H9 (cell line): ENCODE measurements around the gene TBC1D5. TPM values are rescaled to one million over a fixed set of nuclear protein-coding genes. Genes with fewer than 3 reads are reported as not detected.
"Not testable (repeated sequence)": the region's sequence is repeated elsewhere in the genome, so short reads cannot be mapped to it uniquely, and the experiment has no call there.

ENCODE experiments used
- DNase-seq: peaks from one replicate; pipeline ENCODE4 v3.0.0-alpha.2; 2017
- H2AFZ ChIP-seq: one replicate; pipeline ENCODE4 v1.6.1; 2013; ENCODE audit warnings: mild to moderate bottlenecking, low read length, control low read depth, moderate library complexity
- H2AK5ac ChIP-seq: 2 replicates; pipeline ENCODE4 v1.6.1; 2013; ENCODE audit warnings: low read length, control low read depth, mixed read lengths; ENCODE audit not compliant: insufficient read length
- H2BK120ac ChIP-seq: one replicate; pipeline ENCODE4 v1.6.1; 2013; ENCODE audit warnings: low read depth, mild to moderate bottlenecking, low read length, control low read depth, inconsistent platforms; ENCODE audit not compliant: poor library complexity, severe bottlenecking
- H2BK12ac ChIP-seq: 2 replicates; pipeline ENCODE4 v1.6.1; 2013; ENCODE audit warnings: low read length, control low read depth, mixed read lengths, low read depth; ENCODE audit not compliant: insufficient read length
- H2BK15ac ChIP-seq: 2 replicates; pipeline ENCODE4 v1.6.1; 2013; ENCODE audit warnings: low read depth, low read length, control low read depth
- H2BK20ac ChIP-seq: one replicate; pipeline ENCODE4 v1.6.1; 2013; ENCODE audit warnings: low read depth, mild to moderate bottlenecking, low read length, control low read depth, inconsistent platforms; ENCODE audit not compliant: poor library complexity, severe bottlenecking
- H2BK5ac ChIP-seq: 2 replicates; pipeline ENCODE4 v1.6.1; 2013; ENCODE audit warnings: low read length, control low read depth, mixed read lengths; ENCODE audit not compliant: insufficient read length
- H3K14ac ChIP-seq: 2 replicates; pipeline ENCODE4 v1.6.1; 2013; ENCODE audit warnings: low read length, control low read depth; ENCODE audit not compliant: insufficient read depth
- H3K18ac ChIP-seq: 2 replicates; pipeline ENCODE4 v1.6.1; 2013; ENCODE audit warnings: low read depth, mild to moderate bottlenecking, mixed read lengths, low read length, control low read depth; ENCODE audit not compliant: insufficient read length
- H3K23ac ChIP-seq: 2 replicates; pipeline ENCODE4 v1.6.1; 2013; ENCODE audit warnings: low read length, control low read depth, mixed read lengths, low read depth; ENCODE audit not compliant: insufficient read length
- H3K23me2 ChIP-seq: 2 replicates; pipeline ENCODE4 v1.6.1; 2013; ENCODE audit warnings: low read depth, mild to moderate bottlenecking, mixed read lengths, low read length, control low read depth; ENCODE audit not compliant: insufficient read length, poor library complexity, severe bottlenecking
- H3K27ac ChIP-seq: 2 replicates; pipeline ENCODE4 v1.5.1; 2013; ENCODE audit warnings: low read length, control low read depth, mixed read lengths, low read depth; ENCODE audit not compliant: insufficient read length
- H3K27me3 ChIP-seq: 2 replicates; pipeline ENCODE4 v1.6.1; 2013; ENCODE audit warnings: low read length, control low read depth, inconsistent platforms; ENCODE audit not compliant: insufficient read depth
- H3K4ac ChIP-seq: 2 replicates; pipeline ENCODE4 v1.6.1; 2013; ENCODE audit warnings: low read depth, mild to moderate bottlenecking, control low read depth, inconsistent platforms, low read length, moderate library complexity
- H3K4me1 ChIP-seq: 2 replicates; pipeline ENCODE4 v1.6.1; 2013; ENCODE audit warnings: low read length, control low read depth, inconsistent platforms; ENCODE audit not compliant: insufficient read depth
- H3K4me2 ChIP-seq: 2 replicates; pipeline ENCODE4 v1.6.1; 2013; ENCODE audit warnings: low read length, control low read depth, mixed read lengths; ENCODE audit not compliant: insufficient read length, insufficient read depth
- H3K56ac ChIP-seq: 2 replicates; pipeline ENCODE4 v1.6.1; 2013; ENCODE audit warnings: low read depth, mild to moderate bottlenecking, mixed read lengths, low read length, control low read depth; ENCODE audit not compliant: insufficient read length
- H3K79me1 ChIP-seq: 2 replicates; pipeline ENCODE4 v1.6.1; 2013; ENCODE audit warnings: low read depth, mild to moderate bottlenecking, moderate library complexity, low read length, control low read depth, inconsistent platforms; ENCODE audit not compliant: insufficient read depth, poor library complexity, severe bottlenecking
- H3K79me2 ChIP-seq: 2 replicates; pipeline ENCODE4 v1.6.1; 2013; ENCODE audit warnings: low read length, control low read depth, inconsistent platforms; ENCODE audit not compliant: insufficient read depth
- H3K9ac ChIP-seq: 2 replicates; pipeline ENCODE4 v1.6.1; 2013; ENCODE audit warnings: low read length, control low read depth, mixed read lengths; ENCODE audit not compliant: insufficient read length; ENCODE audit errors: extremely low read depth
- H3K9me3 ChIP-seq: one replicate; pipeline ENCODE4 v1.6.1; 2013; ENCODE audit warnings: low read depth, low read length, inconsistent platforms; ENCODE audit not compliant: control insufficient read depth
- H3T11ph ChIP-seq: one replicate; pipeline ENCODE4 v1.6.1; 2013; ENCODE audit warnings: mild to moderate bottlenecking, low read length, control low read depth, inconsistent platforms
- H4K20me1 ChIP-seq: one replicate; pipeline ENCODE4 v1.6.1; 2013; ENCODE audit not compliant: control insufficient read depth, insufficient read length, insufficient read depth
- H4K5ac ChIP-seq: 2 replicates; pipeline ENCODE4 v1.6.1; 2013; ENCODE audit warnings: low read depth, mild to moderate bottlenecking, mixed read lengths, low read length, control low read depth; ENCODE audit not compliant: insufficient read length
- H4K8ac ChIP-seq: replicated peaks from 2 replicates; pipeline ENCODE4 v1.6.1; 2013; ENCODE audit warnings: low read length, control low read depth, mixed read lengths, low read depth; ENCODE audit not compliant: insufficient read length
- H4K91ac ChIP-seq: 2 replicates; pipeline ENCODE4 v1.6.1; 2013; ENCODE audit warnings: low read depth, mild to moderate bottlenecking, moderate library complexity, mixed read lengths, low read length, control low read depth; ENCODE audit not compliant: insufficient read length
- H3K27ac Mint-ChIP-seq, 3 experiments: 2 replicates in 2 of 3; 3 replicates in 1 of 3; pipeline ENCODE4 v1.8.0; 2020 to 2021; ENCODE audit warnings: mixed read lengths in 3 of 3, mild to moderate bottlenecking in 1 of 3, moderate library complexity in 1 of 3
- H3K27me3 Mint-ChIP-seq: 2 replicates; pipeline ENCODE4 v1.8.0; 2021; ENCODE audit warnings: low read depth, mild to moderate bottlenecking, moderate library complexity, mixed read lengths
- H3K36me3 Mint-ChIP-seq, 3 experiments: 2 replicates in 2 of 3; 3 replicates in 1 of 3; pipeline ENCODE4 v1.8.0; 2020 to 2021; ENCODE audit warnings: low read depth in 3 of 3, mixed read lengths in 3 of 3; ENCODE audit not compliant: insufficient read depth in 1 of 3
- H3K4me1 Mint-ChIP-seq, 2 experiments: 2 replicates each; pipeline ENCODE4 v1.8.0; 2020; ENCODE audit warnings: mixed read lengths in 2 of 2
- H3K4me3 Mint-ChIP-seq, 2 experiments: 2 replicates in 1 of 2; 3 replicates in 1 of 2; pipeline ENCODE4 v1.8.0; 2020 to 2021; ENCODE audit warnings: mild to moderate bottlenecking in 2 of 2, mixed read lengths in 2 of 2, moderate library complexity in 1 of 2
- H3K9me3 Mint-ChIP-seq, 2 experiments: 2 replicates in 1 of 2; 3 replicates in 1 of 2; pipeline ENCODE4 v1.8.0; 2020; ENCODE audit warnings: mild to moderate bottlenecking in 2 of 2, mixed read lengths in 2 of 2, moderate library complexity in 1 of 2
- CTCF ChIP-seq: fragments of 200-600 bp; sonication (generic); conservative IDR thresholded peaks from 3 replicates; pipeline ENCODE4 v1.8.0; 2021; ENCODE audit warnings: antibody characterized with exemption, mild to moderate bottlenecking
- WGBS: extraction: QIAGEN DNeasy Blood & Tissue Kit; methylation state at CpG from one replicate; pipeline ENCODE4 v1.1.7; 2013; ENCODE audit warnings: missing lambda C conversion rate, low lambda C conversion rate, mixed read lengths; ENCODE audit not compliant: insufficient read length; ENCODE audit errors: extremely low coverage; 5-methylcytosine and 5-hydroxymethylcytosine counted together
- total RNA-seq: library from RNA; stranded (reverse); gene quantifications from 2 replicates; pipeline ENCODE4 v1.2.1, GENCODE V29; 2021

The TBC1D5 gene
- total RNA-seq, 1 experiment from 2014 or later: 25.0 TPM

DNA sequence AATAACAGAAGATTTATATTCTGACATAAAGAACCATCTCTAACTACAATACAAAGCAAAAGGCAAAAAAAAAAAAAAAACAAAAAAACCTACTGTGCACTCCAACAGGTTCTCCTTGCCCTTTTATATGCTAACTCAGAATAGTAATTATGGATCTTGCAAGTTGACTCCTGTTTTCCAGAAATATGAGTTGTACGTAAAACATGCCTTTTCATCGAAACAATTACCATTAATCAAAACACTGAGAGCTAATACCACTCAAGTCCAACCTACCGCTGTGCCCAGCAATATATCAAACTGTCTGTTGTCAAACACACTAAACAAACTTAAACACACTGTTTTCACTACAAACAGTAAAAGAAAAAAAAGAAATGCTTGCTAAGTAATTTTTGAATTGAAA, 389.8 kb downstream of the TBC1D5 start:
- Histone ChIP-seq H2AFZ (no peak overlapping the region), H3K23ac (no peak overlapping the region), H3T11ph (no peak overlapping the region), H2BK20ac (no peak overlapping the region), H2AK5ac (no peak overlapping the region), H3K27me3 (no peaks in the 10 kb centered on the region), H2BK12ac (no peak overlapping the region), H4K5ac (no peak overlapping the region), H3K79me2 (no peaks in the 10 kb centered on the region), H3K14ac (no peak overlapping the region), H4K8ac (no peak overlapping the region), H2BK15ac (no peak overlapping the region), H3K4me2 (no peak overlapping the region), H3K9me3 (no peaks in the 10 kb centered on the region), H4K91ac (no peak overlapping the region), H2BK5ac (no peak overlapping the region), H3K9ac (no peak overlapping the region), H3K23me2 (no peaks in the 10 kb centered on the region), H4K20me1 (no peaks in the 10 kb centered on the region), H3K18ac (no peak overlapping the region), H3K56ac (no peak overlapping the region), H3K27ac (no peak overlapping the region), H3K4ac (no peak overlapping the region), H3K79me1 (no peaks in the 10 kb centered on the region), H2BK120ac (no peak overlapping the region), H3K4me1 (0 out of 2 replicates have a peak, but pooled peaks cover 3% of the 10 kb centered on the region)
- TF ChIP-seq CTCF: no peak
- no peak overlapping the region for H3K27ac Mint-ChIP-seq
- no peak for DNase-seq
- no CpG with 5 or more reads among the region's 3 CpGs for WGBS
- no peaks in the 10 kb centered on the region for H3K36me3 Mint-ChIP-seq
- H3K4me3 Mint-ChIP-seq: no peak overlapping the region
- H3K27me3 Mint-ChIP-seq: no peaks in the 10 kb centered on the region
- H3K9me3 Mint-ChIP-seq: no peaks in the 10 kb centered on the region
- H3K4me1 Mint-ChIP-seq: peaks cover 16 to 20% of the 10 kb centered on the region in 2 experiments

GRCh38 chr3:17351193-17351592, 391.2 kb downstream of the TBC1D5 start:
- H3K4ac ChIP-seq, H3K14ac ChIP-seq, H2BK15ac ChIP-seq, H3K27ac Mint-ChIP-seq, H3K27me3 ChIP-seq, H3K9me3 Mint-ChIP-seq, DNase-seq, H4K20me1 ChIP-seq, H2AFZ ChIP-seq, H3K9ac ChIP-seq, H3K4me1 ChIP-seq, H3K18ac ChIP-seq, H2AK5ac ChIP-seq, H3K56ac ChIP-seq, H3T11ph ChIP-seq, H4K8ac ChIP-seq, H2BK120ac ChIP-seq, H2BK5ac ChIP-seq, H3K27me3 Mint-ChIP-seq, H3K36me3 Mint-ChIP-seq, H3K4me2 ChIP-seq, H3K4me3 Mint-ChIP-seq, H2BK20ac ChIP-seq, H3K79me2 ChIP-seq, H3K23me2 ChIP-seq, H4K91ac ChIP-seq, H3K79me1 ChIP-seq, H3K23ac ChIP-seq, H4K5ac ChIP-seq, H3K4me1 Mint-ChIP-seq, H2BK12ac ChIP-seq, H3K27ac ChIP-seq, H3K9me3 ChIP-seq: not testable (repeated sequence)
- no CpG with 5 or more reads among the region's 4 CpGs for WGBS
